ENCODE data around the gene ACTR8.

The ACTR8 gene

GRCh38 chr3:53820756-53821580 is 61.0 kb downstream of the ACTR8 start:
- no peak for DNase-seq
- in situ Hi-C loops (cut with MboI; ENCODE audit: low pct_unique_long_range_greater_than_20kb, low sequenced_read_pairs): no loop called here

- DNase-seq: no peak
- in situ Hi-C loops (cut with MboI; ENCODE audit: low pct_unique_long_range_greater_than_20kb, low sequenced_read_pairs): no loop called here
Observed at GRCh38 chr3:53820084-53820483, 61.9 kb downstream of the ACTR8 start.

GRCh38 chr3:53819163-53819868 is 62.6 kb downstream of the ACTR8 start:
- no peak for DNase-seq
- in situ Hi-C loops (cut with MboI; ENCODE audit: low pct_unique_long_range_greater_than_20kb, low sequenced_read_pairs): no loop called here

GRCh38 chr3:53818221-53819162 is 63.5 kb downstream of the ACTR8 start:
- in situ Hi-C loops (cut with MboI; ENCODE audit: low pct_unique_long_range_greater_than_20kb, low sequenced_read_pairs): no loop called here
- DNase-seq: no peak

GRCh38 chr3:53817809-53818208 is 64.1 kb downstream of the ACTR8 start:
- in situ Hi-C loops (cut with MboI; ENCODE audit: low pct_unique_long_range_greater_than_20kb, low sequenced_read_pairs): no loop called here

GRCh38 chr3:53817211-53817610 is 64.7 kb downstream of the ACTR8 start:
- in situ Hi-C loops (cut with MboI; ENCODE audit: low pct_unique_long_range_greater_than_20kb, low sequenced_read_pairs): no loop called here
- DNase-seq: no peak

More at GRCh38 chr3:53817809-53818208, 64.1 kb downstream of the ACTR8 start:
- no peak for DNase-seq
